Activated T-cell treated with anti-CD3 and anti-CD28 coated beads for 4 hours (primary cell): Measurements from ENCODE around the gene MRGPRF.

Experiments
- DNase-seq: peaks from one replicate; pipeline ENCODE4 v3.0.0-alpha.2; 2020

The MRGPRF gene

GRCh38 chr11:69018924-69019323, 5.9 kb upstream of the MRGPRF start:
- no peak for DNase-seq

DNA sequence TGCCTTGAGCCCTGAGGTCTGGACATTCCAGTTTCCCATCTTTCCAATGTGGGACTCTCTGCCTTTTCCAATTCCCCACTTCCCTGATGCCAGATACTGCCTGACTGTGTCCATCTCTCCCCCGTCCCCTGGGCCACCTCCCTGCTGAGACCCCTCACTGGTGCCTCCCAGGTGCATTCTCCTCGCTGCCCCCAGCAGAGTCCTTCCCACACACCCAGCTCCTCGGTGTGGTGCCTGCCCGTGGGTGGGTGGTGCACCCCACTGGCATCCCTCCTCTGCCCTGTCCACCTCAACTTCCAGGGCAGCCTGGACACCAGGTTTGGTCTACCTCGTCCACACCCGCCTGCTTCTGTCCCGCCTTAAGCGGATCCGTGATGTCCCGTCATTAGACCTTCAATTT, 4.9 kb upstream of the MRGPRF start:
- DNase-seq = no peak

- DNase-seq = no peak
These were observed 2.0 kb upstream of the MRGPRF start for GRCh38 chr11:69014898-69015549.

DNA sequence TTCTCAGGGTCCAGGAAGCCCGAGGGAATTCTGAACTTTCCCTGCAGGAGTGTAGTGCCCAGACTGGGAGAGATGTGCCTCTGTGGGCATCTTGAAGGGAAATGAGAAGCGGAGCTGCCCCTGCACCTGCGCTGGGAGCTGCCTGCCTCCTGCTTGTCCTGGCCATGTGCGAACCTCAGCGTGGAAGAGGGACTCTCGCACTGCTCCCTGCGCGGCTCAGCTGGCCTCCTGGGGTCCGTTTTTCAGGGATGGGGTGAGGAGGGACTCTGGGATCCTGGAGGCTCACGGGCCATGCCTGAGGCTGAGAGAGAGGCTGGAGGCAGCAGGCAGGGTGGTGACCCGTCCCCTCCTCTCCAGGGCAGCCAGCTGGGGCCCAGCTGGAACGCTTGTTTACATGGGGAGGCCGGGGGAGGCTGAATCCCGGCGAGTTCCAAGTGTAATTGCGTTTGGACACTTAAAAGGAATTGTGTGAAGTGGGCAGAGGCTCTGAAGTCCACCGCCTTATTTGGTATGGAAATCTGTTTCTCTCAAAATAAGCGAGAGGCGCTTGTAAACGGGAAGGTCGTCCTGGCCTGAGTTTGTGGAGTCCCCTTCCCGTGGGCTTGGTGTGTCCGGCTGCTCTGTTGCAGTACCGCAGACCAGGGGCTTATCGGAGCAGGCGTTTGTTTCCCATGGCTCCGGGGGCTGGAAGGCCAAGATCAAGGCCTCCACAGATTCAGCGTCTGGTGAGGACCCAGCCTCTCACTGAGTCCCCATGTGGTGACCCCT, 1.2 kb upstream of the MRGPRF start:
- DNase-seq = no peak

DNA sequence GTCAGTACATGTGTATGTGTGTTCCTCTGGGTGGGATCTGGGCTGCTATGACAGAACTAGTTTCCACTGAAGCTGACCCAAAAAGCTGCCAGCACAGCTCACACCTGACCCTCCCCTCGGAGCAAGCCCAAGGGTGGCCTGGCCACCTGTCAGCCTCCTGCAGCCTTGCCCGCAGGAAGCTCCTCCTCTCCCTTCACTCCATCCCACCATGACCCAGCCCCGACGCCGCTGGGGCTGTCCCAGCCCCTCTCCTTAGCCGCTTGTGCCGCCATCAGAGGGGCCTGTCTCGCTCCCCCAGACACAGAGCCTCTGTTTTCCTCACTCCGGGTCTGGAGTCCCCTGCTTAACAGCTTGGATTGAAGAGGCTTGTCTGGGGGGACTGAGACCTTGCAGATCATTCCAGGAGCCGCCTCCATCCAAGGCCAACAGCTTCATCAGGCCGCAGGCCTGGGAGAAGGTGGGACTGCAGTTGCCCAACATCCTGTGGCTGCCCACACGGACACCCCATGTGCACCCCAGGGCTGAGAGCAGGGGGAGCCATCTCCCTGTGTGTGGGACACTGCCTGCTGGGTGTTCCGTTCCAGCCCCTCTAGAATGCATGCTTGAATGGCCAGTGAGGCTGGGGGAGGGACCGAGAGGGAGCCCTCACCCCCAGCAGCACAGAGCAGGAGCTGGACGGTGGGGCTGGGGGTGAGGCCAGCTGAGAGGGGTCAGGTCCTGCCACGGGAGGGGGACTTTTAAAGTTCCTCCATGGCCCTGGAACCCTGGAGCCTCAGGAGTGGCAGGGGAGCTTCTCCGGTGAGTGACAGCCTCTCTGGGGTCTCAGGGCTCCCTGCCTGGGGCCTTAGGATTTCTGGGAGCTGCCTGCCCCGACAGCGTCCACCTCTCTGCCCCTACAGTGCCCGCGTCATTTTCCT, 696 bp downstream of the MRGPRF start:
- no peak for DNase-seq

DNA sequence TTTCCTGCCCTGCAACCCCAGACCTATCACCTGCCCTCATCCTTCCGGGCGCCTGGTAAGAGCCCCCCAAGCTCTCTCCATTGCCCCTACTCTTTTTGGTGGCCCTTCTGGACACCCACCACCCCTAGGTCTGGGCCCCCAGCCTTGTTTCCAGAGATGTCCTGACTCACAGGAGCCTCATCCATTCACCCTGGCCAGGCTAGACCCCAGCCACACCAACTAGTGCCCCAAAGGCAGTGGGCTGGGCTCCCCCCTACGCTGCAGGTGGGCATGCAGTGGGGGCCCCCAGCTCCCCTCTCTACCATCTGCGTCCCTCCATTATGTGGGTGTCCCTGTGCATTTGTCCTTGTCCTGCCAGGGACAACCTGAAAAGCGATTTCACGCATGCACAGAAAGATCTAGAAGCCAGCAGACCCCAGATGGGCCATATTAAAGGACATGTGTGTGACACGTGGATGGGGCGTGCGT, 1.4 kb downstream of the MRGPRF start:
- no peak for DNase-seq

DNA sequence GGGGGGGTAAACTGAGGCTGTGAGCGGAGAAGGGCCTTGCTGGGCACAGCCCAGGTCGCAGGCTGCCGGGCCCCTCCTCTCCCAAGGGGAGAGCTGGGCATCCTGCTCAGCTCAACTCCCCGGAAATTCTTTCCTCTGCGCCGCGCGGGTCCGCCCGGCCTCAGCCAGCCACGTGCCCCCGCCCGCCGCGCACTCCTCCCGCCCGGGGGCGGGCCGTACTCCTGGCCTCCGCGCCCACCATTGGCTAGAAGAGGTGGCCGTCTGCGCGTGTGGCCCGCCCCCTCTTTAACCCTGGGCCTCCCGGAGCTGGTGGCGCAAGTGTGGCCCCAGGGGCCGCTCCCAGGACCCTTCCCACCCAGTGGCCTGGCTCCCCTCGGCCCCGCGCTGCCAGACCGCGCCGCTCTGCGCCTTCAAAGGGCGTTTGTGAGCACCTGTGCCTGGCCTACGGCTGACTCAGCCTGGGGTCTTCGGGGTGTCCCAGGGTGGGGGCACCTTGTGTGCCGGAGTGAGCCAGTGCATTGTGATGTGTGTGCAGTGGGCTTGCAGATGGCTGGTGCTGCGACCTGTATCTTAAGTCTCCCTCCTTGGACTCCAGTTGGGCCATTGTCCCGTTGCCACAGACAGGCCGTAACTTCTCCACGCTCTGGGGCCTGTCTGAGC, 2.0 kb downstream of the MRGPRF start:
- DNase-seq = no peak

DNA sequence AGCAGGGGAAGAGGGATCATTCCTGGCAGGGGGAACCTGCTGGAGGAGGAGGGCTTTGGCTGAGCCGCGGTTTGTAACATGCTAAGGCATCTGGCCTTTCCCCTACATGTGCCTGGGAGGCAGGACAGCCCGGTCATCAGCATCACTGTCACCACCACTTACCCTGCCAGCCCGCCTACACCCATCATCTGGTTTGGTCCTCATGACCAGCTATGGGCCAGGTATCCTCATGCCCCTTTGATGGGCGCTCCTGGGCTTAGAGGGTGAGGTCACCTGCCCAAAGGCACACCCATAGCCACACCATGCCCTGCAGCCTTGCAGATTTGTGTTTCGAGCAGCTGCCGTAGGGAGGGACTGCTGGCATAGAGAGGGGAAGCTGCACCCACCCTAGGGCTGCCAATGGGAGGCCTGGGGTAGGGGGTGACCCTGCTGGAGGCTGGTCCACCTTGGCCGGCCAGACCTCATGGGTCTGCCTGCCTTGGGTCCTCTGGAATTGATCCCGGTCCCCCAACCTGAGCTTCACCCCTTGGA, 2.6 kb downstream of the MRGPRF start:
- DNase-seq = no peak

DNA sequence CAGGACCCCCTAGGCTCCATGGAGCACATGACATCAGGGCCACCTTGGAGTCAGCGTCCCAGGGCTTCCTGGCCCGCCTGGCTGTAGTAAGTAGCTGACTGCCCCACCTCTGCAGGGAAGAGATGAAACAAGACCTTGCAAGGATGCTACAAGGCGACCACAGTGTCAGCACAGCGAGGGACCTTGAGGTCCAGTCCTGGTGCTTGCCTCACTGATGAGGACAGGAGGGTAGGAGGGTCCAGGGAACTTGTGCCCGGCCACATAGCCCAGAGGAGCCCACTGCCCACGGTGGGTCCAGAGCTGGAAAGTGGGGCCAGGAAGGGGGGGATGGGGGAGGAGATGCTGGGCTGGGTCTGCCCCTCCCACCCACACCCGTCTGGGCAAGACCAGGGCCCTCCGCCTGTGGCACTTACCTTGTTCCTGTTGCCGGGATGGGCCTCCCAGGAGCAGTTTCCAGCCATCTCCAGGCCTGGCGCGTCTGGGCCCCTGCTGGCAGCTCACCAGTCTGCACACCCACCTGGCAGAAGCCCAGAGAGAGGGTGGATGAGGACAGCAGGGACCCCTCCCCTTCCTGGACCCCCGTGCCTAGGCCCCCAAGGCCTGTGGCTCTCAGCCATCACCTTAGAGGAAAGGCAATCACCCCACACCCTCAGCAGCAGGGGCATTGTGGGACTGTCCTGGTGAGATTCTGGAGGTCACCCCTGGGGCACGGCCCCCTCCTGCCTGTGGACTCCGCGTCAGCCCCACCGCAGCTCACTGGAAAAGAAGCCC, 3.4 kb downstream of the MRGPRF start:
- DNase-seq = no peak

DNA sequence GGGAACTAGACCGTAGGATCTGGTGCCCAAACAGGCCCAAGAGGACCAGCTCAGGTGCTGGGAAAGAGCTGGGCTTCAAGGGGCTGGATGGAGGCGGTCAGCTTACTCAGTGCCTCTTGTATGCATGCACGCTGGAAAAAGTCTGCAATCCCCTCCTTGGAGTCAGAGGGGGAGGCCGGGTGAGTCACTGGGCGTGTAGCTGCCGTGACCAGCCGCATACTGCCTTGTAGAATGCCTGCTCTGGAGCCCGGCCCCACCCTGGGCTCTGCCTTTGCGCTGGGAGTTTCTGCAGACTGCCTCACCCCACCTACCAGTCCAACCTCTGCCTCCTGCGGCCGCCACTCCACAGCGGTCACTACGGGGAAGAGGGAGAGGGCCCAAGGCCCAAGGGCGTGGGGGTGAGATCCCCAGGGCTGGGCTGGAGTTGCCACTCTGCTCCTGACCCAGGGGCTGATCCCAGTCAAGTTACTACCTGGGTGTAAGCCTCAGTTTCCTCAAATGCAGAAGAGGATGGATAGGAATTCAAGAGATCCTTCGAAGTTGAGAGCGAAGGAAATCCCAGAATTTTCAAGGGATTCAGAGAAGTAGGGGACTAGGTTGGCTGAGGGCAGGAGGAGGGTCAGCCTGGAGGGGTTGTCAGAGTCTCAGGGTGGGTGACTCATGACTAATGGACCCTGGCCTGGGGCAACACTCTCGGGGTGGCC, 4.2 kb downstream of the MRGPRF start:
- no peak for DNase-seq

DNA sequence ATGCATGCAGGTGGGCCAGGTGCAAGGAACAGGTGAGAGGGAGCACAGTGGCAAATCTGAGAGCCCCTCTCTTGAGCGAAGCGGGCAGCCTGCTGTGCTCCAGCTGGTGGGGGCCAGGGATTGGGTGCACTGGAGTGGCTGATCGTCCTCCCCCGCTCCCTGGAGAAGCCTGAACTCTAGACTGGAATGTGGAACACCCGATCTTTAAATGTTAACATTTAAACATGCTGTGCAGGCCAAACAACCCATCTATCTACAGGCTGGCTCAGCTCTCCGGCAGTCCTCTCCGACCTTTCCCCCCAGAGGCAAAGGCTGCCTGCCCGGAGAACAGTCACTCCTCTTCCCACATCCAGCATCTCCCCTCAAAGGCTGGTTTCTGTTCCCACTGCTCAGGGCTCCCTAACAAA, 5.1 kb downstream of the MRGPRF start:
- no peak for DNase-seq

DNA sequence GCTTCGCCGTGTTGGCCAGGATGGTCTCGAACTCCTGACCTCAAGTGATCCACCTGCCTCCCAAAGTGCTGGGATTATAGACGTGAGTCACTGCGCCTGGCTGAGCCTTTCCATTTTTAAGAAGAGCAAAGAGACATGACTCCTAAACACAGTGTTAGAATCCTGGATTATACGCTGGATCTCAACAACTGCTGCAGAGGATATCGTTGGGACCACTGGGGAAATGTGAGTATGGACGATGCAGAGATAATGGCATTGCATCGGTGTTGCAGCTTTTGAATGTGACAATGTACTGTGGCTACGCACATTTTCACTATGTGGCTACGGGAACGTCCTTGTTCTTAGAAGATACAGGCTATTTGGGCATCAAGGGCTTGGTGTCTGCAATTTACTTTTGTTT, 6.2 kb downstream of the MRGPRF start:
- no peak for DNase-seq

- no peak for DNase-seq
These were observed 7.2 kb downstream of the MRGPRF start for GRCh38 chr11:69005631-69006368.

GRCh38 chr11:69005183-69005630, 7.8 kb downstream of the MRGPRF start:
- DNase-seq = no peak

GRCh38 chr11:69004411-69005182, 8.4 kb downstream of the MRGPRF start:
- DNase-seq = no peak

- DNase-seq = no peak
These were observed 9.1 kb downstream of the MRGPRF start for GRCh38 chr11:69003866-69004367.

DNA sequence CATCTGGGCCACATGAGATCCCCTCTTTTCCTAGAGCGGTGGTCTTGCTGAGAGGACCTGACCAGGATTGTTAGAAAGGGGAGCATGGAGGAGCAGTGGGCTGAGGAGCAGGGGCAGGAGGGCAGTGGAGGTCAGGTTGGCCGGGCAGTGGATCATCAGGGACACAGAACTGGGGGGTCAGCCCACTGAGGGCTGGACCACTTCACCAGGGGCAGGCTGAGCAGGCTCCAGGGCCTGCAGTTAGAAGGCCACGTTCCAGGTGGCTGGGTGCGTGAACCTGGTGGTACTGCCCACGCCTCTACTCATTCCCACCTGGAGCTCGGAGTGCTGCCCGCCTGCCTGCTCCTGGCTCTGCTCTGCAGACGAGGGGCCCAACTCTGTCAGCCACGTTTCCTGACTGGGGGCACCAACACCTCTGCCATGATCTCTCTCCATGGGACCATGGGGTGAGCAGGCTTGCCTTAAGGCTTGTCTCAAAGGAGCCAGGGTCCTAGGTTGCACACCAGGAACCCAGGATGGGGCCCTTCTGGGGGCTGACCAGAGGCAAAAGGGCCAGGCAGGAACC, 9.7 kb downstream of the MRGPRF start:
- DNase-seq = no peak

DNA sequence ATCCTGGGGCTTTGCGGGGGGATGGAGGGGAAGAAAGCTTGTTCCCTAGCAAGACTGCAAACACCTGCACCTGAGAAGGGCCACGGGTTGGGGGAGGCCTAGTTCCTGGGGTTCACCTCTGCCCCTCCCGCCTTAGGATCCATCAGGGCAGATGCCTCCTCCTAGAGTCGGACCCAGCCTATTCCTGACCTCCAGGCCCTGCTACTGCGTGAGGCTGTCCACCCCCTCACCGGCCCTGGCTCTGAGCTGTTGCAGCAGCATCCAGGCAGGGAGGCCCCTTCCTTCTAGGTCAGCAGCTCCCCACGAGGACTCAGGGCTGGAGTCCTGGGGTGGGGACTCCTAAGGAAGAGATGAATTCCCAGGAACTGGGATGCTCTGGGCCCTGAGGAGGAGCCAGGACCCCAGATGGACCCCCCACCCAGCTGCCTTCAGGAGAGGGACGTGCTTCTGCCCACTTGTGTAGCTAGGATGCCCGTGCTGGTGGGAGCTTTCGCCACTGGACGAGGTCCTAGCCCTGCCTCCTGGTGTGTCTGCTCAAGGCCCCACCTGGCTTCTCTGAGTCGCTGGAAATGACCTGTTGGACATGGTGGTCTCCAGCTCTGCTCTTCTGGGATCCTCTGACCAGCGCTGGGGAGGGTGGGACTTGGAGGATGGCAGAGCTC, 10.3 kb downstream of the MRGPRF start:
- no peak for DNase-seq
